ENCODE measurements around the gene GMDS.

The GMDS gene

GRCh38 chr6:2118136-2118535 lies 127.3 kb downstream of the GMDS start:
- in situ Hi-C loops (cut with MboI; ENCODE audit: low pct_unique_long_range_greater_than_20kb, low sequenced_read_pairs) = no loop called here
- DNase-seq = no peak

DNA sequence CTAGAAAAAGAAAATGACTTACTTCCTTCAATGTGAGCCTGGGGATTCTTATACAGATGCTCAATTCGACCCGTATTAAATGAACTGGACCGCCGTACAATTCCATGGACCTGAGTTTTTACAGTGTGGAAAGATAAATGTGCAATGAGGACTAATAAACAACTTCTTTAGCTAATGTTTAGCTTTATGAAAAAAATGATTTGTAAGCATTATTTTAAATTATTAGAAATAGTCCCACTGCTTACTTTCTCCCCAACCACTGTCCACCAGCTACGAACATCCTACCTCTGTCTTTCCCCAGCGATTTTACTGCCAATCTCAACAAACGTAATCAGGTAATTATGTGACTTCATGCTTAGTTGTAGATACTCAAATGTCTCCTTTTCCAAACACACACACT lies 128.0 kb downstream of the GMDS start:
- DNase-seq = no peak
- in situ Hi-C loops (cut with MboI; ENCODE audit: low pct_unique_long_range_greater_than_20kb, low sequenced_read_pairs) = no loop called here

- in situ Hi-C loops (cut with MboI; ENCODE audit: low pct_unique_long_range_greater_than_20kb, low sequenced_read_pairs) = no loop called here
- no peak for DNase-seq
These were observed 128.9 kb downstream of the GMDS start for GRCh38 chr6:2116496-2116895.

GRCh38 chr6:2114100-2114499 lies 131.3 kb downstream of the GMDS start:
- DNase-seq = no peak
- in situ Hi-C loops (cut with MboI; ENCODE audit: low pct_unique_long_range_greater_than_20kb, low sequenced_read_pairs) = no loop called here

- in situ Hi-C loops (cut with MboI; ENCODE audit: low pct_unique_long_range_greater_than_20kb, low sequenced_read_pairs) = no loop called here
- DNase-seq = no peak
These were observed 134.2 kb downstream of the GMDS start for GRCh38 chr6:2111162-2111677.

GRCh38 chr6:2110504-2110903 lies 134.9 kb downstream of the GMDS start:
- DNase-seq = no peak
- in situ Hi-C loops (cut with MboI; ENCODE audit: low pct_unique_long_range_greater_than_20kb, low sequenced_read_pairs) = no loop called here

DNA sequence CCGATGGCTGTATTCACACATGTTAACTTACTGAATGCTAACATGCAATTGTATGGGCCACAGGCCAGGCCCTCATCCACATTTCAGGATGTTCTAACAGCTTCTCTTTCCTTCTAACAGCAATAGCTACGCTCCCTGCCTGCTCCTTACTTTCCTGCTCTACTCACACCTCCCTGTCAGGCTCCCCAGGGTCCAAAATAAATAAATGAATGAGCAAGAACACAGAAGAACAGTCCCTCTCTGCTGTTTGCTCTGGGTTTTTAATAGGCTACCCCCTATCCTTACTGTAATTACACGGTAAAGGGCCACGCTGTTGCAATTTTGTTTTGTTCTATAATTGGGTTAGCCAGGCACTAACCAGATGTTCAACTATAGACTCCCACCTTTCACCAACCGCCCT lies 135.6 kb downstream of the GMDS start:
- no peak for DNase-seq
- in situ Hi-C loops (cut with MboI; ENCODE audit: low pct_unique_long_range_greater_than_20kb, low sequenced_read_pairs) = no loop called here

- DNase-seq = no peak
- in situ Hi-C loops (cut with MboI; ENCODE audit: low pct_unique_long_range_greater_than_20kb, low sequenced_read_pairs) = no loop called here
These were observed 136.6 kb downstream of the GMDS start for GRCh38 chr6:2108700-2109306.

GRCh38 chr6:2104524-2104880 lies 140.9 kb downstream of the GMDS start:
- in situ Hi-C loops (cut with MboI; ENCODE audit: low pct_unique_long_range_greater_than_20kb, low sequenced_read_pairs) = no loop called here

GRCh38 chr6:2103765-2104523 lies 141.5 kb downstream of the GMDS start:
- DNase-seq = peak; percentile 77
- in situ Hi-C loops (cut with MboI; ENCODE audit: low pct_unique_long_range_greater_than_20kb, low sequenced_read_pairs) = no loop called here

More at GRCh38 chr6:2104524-2104880, 140.9 kb downstream of the GMDS start:
- no peak for DNase-seq

DNA sequence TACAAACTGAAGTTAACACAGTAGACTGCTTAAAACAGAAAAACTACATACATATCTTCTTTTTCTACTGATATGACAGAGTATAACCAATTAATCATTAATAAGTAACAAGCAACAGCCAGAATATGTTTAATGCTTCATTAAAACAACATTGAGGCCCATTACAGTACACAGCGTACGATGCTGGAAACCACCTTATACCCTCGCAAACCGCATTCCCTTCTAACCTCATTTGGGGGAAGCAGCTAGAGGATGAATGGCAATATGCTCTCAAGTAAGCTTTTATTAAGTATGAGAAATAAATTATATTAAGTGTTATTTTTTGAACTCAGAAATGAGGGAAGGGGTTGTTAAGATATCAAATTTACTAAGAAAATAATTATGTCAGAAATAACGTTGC lies 142.4 kb downstream of the GMDS start:
- no peak for DNase-seq
- in situ Hi-C loops (cut with MboI; ENCODE audit: low pct_unique_long_range_greater_than_20kb, low sequenced_read_pairs) = no loop called here

DNA sequence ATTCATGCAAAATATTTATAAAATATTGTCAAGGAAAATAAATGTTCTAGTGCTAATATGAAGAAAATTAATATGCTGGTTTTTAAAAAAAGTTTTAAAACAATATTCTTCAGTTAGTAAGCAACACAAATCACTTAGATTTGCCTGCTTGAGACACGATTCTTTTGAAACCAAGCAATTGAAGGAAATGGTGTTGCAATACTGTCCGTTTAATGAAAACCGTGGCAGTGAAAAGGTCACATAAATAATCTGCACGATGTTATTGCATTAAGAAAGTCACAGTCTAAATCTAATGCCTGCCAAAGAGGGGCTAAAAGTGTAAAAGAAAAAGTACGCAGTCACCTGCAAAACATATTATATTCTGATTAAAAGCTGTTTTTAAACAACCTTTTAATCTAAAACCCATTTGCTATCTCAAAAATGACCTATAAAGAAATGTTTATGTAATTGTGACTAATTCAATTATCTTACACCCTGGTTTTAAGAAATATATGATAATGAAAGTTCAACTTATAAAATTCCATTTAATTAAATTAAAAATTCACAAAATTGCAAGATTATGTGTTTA lies 143.0 kb downstream of the GMDS start:
- in situ Hi-C loops (cut with MboI; ENCODE audit: low pct_unique_long_range_greater_than_20kb, low sequenced_read_pairs) = no loop called here
- DNase-seq = no peak

DNA sequence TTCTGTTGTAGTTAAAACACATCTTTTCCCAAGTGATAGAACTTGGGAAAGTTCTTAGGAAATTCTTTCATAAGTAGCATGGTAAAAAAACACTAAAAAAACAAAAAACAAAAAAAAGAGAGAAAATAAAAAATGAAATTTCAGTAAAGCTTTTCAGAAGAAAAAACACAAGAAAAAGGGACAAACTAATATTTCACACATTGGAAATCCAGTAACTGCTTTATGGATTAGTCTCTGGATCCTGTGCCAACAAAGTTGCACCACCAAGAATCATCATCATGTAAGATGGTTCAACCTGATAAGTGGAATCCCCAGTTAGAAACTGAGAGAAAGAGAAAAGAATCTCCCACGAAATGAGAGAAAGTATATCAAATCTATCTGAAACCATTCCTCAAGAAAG lies 144.2 kb downstream of the GMDS start:
- DNase-seq = no peak
- in situ Hi-C loops (cut with MboI; ENCODE audit: low pct_unique_long_range_greater_than_20kb, low sequenced_read_pairs) = no loop called here

- no peak for DNase-seq
- in situ Hi-C loops (cut with MboI; ENCODE audit: low pct_unique_long_range_greater_than_20kb, low sequenced_read_pairs) = no loop called here
These were observed 145.5 kb downstream of the GMDS start for GRCh38 chr6:2099870-2100269.

DNA sequence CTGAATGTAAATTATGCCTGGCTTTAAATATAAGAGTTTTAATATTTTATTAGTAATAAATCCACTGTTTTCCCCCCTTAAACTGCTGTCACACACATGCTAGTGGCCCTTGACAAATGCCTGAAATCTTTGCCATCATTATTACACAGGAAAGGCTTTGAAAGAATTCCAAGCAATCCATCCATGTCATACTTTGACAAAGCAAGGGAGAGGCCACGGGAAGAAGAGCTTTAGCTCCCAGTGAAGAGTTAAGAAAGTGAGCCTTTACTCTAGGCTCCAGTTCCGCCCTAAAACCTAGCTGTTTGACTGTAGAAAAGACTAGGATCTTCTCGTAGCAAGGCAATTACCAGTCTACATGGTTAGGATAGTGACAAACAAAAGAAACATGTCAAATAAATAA lies 147.9 kb downstream of the GMDS start:
- in situ Hi-C loops (cut with MboI; ENCODE audit: low pct_unique_long_range_greater_than_20kb, low sequenced_read_pairs) = no loop called here
- DNase-seq = no peak

DNA sequence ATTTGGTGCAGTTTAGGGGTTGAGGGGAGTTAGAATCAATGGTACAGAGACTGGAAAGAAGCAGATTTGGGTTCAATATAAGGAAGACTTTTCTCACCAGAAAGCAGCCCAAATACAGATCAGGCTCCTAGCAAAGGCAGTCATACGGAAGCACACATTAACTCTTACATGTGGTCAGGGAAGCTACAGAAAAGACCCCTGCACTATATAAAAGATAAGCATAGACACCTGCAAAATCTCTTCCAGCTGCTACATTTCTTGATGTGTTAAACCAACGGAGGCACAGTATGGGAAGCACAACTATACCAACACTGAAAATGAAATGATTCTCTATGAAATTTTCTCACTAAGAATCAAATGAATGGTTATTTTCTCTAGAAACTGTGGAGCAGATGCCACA lies 150.8 kb downstream of the GMDS start:
- no peak for DNase-seq
- in situ Hi-C loops (cut with MboI; ENCODE audit: low pct_unique_long_range_greater_than_20kb, low sequenced_read_pairs) = no loop called here

DNA sequence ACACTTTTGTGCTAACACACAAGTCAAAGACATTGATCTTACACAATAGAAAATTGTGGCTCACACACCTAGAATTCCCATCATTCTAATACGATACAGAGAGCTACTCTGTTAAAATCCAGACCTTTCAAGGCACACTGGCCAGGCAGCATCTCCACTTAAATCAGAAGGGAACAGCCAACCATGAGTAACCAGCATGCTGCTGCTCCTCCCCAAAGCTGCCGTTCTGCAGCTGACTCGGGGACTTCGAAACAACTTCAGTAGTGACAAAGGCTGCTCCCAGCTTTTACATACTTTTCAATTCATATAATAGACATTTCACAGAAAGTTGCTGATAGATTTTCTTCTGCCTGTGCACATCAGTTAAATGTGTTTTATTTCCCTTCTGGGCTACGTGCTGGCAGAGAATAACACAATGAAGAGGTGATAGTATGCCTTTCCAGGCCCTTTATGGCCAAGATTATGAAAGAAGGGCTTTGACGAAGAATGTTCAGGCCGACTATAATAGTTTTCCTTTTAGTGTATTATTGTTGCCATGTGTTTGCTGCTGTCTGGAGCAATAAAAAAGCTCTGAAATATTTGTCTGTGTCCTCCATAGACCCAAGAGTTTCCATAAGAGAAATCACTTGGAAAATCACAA lies 159.0 kb downstream of the GMDS start:
- in situ Hi-C loops (cut with MboI; ENCODE audit: low pct_unique_long_range_greater_than_20kb, low sequenced_read_pairs) = no loop called here
- no peak for DNase-seq

DNA sequence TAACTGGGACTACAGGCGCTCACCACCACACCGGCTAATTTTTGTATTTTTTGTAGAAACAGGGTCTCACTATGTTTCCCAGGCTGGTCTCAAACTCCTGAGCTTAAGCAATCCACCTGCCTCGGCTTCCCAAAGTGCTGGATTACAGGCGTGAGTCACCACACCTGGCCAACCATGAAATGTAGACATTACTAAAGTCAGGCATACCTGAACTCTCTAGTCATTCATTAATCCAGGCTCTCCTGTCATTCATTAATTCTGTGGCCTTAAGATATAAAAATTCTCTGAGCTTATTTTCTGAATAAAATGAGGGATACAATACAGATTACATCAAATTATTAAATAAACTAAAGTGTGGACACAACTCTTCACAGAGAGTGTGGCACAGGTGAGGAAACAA lies 159.7 kb downstream of the GMDS start:
- in situ Hi-C loops (cut with MboI; ENCODE audit: low pct_unique_long_range_greater_than_20kb, low sequenced_read_pairs) = no loop called here

DNA sequence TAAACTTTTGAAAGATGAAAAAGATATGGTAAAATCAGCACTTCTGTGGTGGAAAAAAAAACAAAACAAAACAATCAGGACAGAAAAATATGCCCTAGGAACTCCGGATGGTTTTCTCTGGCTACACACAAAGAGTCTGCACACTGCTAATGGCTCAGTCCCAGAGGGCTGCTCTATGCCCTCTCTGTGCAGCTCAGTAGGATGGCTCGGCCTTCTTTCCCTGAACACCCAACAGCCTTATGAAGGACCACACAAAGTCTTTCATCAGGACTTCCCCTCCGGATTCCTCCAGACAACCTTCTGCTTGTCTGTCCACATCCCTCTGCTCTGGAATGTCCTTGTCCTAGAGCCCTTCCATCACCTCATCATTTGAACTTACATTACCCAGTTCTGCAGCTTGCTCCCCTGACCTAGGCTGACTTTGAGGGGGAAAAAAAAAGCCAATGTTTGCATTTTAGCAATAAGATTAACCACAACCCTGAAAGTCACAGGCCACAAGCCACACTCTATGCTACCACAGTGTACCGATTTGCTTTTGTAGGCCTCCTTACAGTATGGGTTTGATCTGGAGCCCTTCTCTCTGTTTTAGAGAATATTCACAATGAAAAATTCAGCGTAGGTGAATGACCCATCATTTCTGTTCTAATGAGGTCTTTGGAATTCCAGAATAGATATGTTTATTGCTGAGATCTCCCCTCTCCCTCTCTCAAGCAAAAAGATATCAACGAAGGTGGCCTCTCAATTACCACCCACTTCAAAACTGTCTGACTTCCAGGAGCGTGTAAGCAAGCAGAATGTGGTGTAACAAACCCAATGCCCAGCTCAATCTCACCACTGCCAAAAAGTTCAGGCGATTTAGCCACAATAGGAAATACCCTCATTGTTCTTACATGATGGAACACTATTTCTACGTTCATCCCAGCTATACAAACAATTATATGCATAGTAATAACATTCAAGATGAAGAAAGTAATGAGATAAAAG lies 164.0 kb downstream of the GMDS start:
- DNase-seq = no peak

More for the DNA sequence above, 159.7 kb downstream of the GMDS start:
- DNase-seq = no peak

More for the DNA sequence above, 164.0 kb downstream of the GMDS start:
- in situ Hi-C loops (cut with MboI; ENCODE audit: low pct_unique_long_range_greater_than_20kb, low sequenced_read_pairs) = no loop called here
